CD1c-positive myeloid dendritic cell (primary cell): ENCODE results near the gene SPP1.
"Not testable (repeated sequence)": the region's sequence is repeated elsewhere in the genome, so short reads cannot be mapped to it uniquely, and the experiment has no call there.

Experiments
- DNase-seq: peaks from one replicate; pipeline ENCODE4 v3.0.0-alpha.2; 2016; ENCODE audit errors: extremely low spot score

The SPP1 gene

GRCh38 chr4:87975466-87975865 lies at the start of gene SPP1:
Gene SPP1 (plus strand): TSS chr4:87975714. CDS start chr4:87976896, 1,182 bp downstream.
- peak; percentile 72 for DNase-seq

GRCh38 chr4:87926554-87927098 lies 48.9 kb upstream of the SPP1 start:
- DNase-seq = no peak

- no peak for DNase-seq
Observed at GRCh38 chr4:87930629-87931028, 44.9 kb upstream of the SPP1 start.

GRCh38 chr4:87931932-87932331 lies 43.6 kb upstream of the SPP1 start:
- DNase-seq = no peak

- no peak for DNase-seq
Observed at GRCh38 chr4:87932718-87933141, 42.8 kb upstream of the SPP1 start.

- no peak for DNase-seq
Observed at GRCh38 chr4:87933337-87933736, 42.2 kb upstream of the SPP1 start.

- DNase-seq = no peak
Observed at GRCh38 chr4:87934157-87934704, 41.3 kb upstream of the SPP1 start.

- DNase-seq = no peak
Observed at GRCh38 chr4:87934973-87935372, 40.5 kb upstream of the SPP1 start.

- not testable (repeated sequence) for DNase-seq
Observed at GRCh38 chr4:87935954-87936353, 39.6 kb upstream of the SPP1 start.

- DNase-seq = no peak
Observed at GRCh38 chr4:87937523-87937922, 38.0 kb upstream of the SPP1 start.

- no peak for DNase-seq
Observed at GRCh38 chr4:87938746-87939145, 36.8 kb upstream of the SPP1 start.

- DNase-seq = no peak
Observed at GRCh38 chr4:87939978-87940690, 35.4 kb upstream of the SPP1 start.

GRCh38 chr4:87940809-87941208 lies 34.7 kb upstream of the SPP1 start:
- DNase-seq = not testable (repeated sequence)

- DNase-seq = no peak
Observed at GRCh38 chr4:87941537-87942392, 33.7 kb upstream of the SPP1 start.

- no peak for DNase-seq
Observed at GRCh38 chr4:87943660-87944149, 31.8 kb upstream of the SPP1 start.

GRCh38 chr4:87944967-87945366 lies 30.5 kb upstream of the SPP1 start:
- no peak for DNase-seq

GRCh38 chr4:87946766-87947165 lies 28.7 kb upstream of the SPP1 start:
- no peak for DNase-seq

GRCh38 chr4:87947381-87948160 lies 27.9 kb upstream of the SPP1 start:
- DNase-seq = no peak

- peak; percentile 32 for DNase-seq
Observed at GRCh38 chr4:87949961-87950360, 25.6 kb upstream of the SPP1 start.

GRCh38 chr4:87950493-87950892 lies 25.0 kb upstream of the SPP1 start:
- DNase-seq = no peak

- DNase-seq = no peak
Observed at GRCh38 chr4:87950936-87951511, 24.5 kb upstream of the SPP1 start.
